ENCODE measurements around the gene TTYH1.

TTYH1 gene

DNA sequence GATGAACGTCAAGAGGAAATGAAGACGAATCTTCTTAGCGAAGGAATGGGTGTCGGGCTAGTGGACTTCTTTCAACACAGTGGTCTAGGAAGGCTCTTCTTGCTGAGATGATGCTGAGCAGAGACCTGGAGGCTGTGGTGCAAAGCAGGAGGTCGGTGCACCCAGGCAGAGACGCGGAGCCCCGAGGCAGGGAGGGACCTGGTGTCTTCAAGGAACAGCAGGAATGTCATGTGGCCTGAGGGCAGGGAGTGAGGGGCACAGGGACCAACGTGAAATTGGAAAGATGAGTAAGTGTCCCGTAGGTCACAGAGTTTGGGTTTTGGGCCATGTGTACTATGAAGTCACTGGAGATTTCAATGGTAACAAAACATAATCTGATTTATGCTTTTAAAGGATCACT lies 69.2 kb downstream of the TTYH1 start:
- no peak for DNase-seq

DNA sequence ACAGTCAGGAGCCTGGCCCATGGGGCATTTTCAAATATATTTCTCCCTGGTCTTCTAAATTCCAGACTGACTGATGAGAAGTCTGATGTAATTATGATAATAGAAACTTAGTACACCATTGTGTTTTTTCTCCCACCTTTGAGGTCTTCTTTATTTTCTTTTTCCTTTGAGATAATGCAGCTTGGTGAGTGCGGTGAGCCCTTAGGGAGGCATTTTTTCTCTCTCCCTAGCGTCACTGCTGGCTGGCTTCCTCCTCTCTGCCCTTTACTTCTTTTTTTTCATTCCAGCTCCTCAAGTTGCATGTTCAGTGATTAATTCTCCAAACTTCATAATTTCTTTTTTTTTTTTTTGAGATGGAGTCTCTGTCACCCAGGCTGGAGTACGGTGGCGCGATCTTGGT lies 70.6 kb downstream of the TTYH1 start:
- DNase-seq = no peak

All from SIG-M5 (cell line).